ENCODE measurements around the gene CD200. TPM values are rescaled to one million over a fixed set of nuclear protein-coding genes. Genes with fewer than 3 reads are reported as not detected.

Gene CD200
- total RNA-seq, 1 donor from 2014 or later, result 9.9 TPM

- no peak for DNase-seq (ENCODE audit: low read depth in 2 of 2)
Observed at GRCh38 chr3:112409041-112409440, 76.1 kb downstream of the CD200 start.

GRCh38 chr3:112411425-112411824 is 78.5 kb downstream of the CD200 start:
- no peak for DNase-seq (ENCODE audit: low read depth in 2 of 2)

Other genes starting within 250 kb of the CD200 start
- gene C3orf52, start 246.8 kb upstream of the CD200 start, total RNA-seq, result 4.8 and 9.1 TPM in 2 replicates
- gene GCSAM, start 199.9 kb upstream of the CD200 start, total RNA-seq, result not detected in 2 replicates
- gene SLC9C1, start 38.9 kb upstream of the CD200 start, total RNA-seq, result under 0.01 TPM in 2 replicates
- not detected in 2 replicates for gene BTLA, start 166.3 kb downstream of the CD200 start, total RNA-seq
- gene ATG3, start 228.8 kb downstream of the CD200 start, total RNA-seq, result 60.1 and 66.1 TPM in 2 replicates
- gene SLC35A5, start 228.9 kb downstream of the CD200 start, total RNA-seq, result 22.0 and 35.7 TPM in 2 replicates